IMR-90 (cell line): Measurements from ENCODE around the gene POU2AF1.

ENCODE experiments used
- FOS ChIP-seq: fragments of 150-350 bp; IDR thresholded peaks from 2 replicates; pipeline ENCODE4 v1.6.1; 2016; ENCODE audit warnings: low read depth, low read length
- MAZ ChIP-seq: IDR thresholded peaks from 2 replicates; pipeline ENCODE4 v1.6.1; 2012; ENCODE audit warnings: low read depth, mild to moderate bottlenecking, low read length, improper control_type of control experiment, moderate library complexity, borderline replicate concordance
- MXI1 ChIP-seq: IDR thresholded peaks from 2 replicates; pipeline ENCODE4 v1.6.1; 2012; ENCODE audit warnings: low read depth, mild to moderate bottlenecking, low read length, moderate library complexity, borderline replicate concordance
- NFE2L2 ChIP-seq: fragments of 150-350 bp; IDR thresholded peaks from 2 replicates; pipeline ENCODE4 v1.6.1; 2016; ENCODE audit warnings: low read depth, mild to moderate bottlenecking, low read length
- POLR2A ChIP-seq: IDR thresholded peaks from 2 replicates; pipeline ENCODE4 v1.6.1; 2012; ENCODE audit warnings: mild to moderate bottlenecking, low read depth, low read length
- RAD21 ChIP-seq: IDR thresholded peaks from 2 replicates; pipeline ENCODE4 v1.6.1; 2012; ENCODE audit warnings: low read length, improper control_type of control experiment
- RCOR1 ChIP-seq: IDR thresholded peaks from 2 replicates; pipeline ENCODE4 v1.6.1; 2012; ENCODE audit warnings: mild to moderate bottlenecking, low read length, improper control_type of control experiment; ENCODE audit not compliant: insufficient replicate concordance
- TF ChIP-seq, protein P1 (sequence below): conservative IDR thresholded peaks from 2 replicates; pipeline ENCODE4 v1.5.1; 2012; ENCODE audit warnings: mild to moderate bottlenecking, low read depth, low read length, improper control_type of control experiment
- TF ChIP-seq, protein P2 (sequence below): fragments of 150-350 bp; IDR thresholded peaks from 2 replicates; pipeline ENCODE4 v1.6.1; 2016; ENCODE audit warnings: low read depth, mild to moderate bottlenecking, low read length, moderate library complexity, borderline replicate concordance

DNA sequence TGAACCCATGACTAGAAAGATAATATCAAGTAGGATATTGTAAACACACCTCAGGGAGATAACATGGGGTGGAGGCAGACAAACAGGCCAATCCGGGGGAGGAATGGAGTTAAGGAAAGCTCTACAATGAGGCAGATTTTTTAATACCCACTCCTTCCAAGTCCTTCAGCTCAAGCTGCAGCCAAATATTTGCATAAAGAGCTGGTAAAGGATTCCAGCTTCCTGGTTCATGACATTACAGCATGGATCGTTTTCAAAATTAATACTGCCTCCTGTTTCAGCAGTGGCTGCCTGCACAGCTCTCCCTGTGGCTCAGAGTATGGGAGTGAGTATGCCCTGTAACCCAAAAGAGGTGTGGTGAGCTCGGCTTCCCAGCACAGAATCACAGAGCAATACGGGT lies 75.6 kb downstream of the POU2AF1 start:
- TF ChIP-seq, protein P1, sequence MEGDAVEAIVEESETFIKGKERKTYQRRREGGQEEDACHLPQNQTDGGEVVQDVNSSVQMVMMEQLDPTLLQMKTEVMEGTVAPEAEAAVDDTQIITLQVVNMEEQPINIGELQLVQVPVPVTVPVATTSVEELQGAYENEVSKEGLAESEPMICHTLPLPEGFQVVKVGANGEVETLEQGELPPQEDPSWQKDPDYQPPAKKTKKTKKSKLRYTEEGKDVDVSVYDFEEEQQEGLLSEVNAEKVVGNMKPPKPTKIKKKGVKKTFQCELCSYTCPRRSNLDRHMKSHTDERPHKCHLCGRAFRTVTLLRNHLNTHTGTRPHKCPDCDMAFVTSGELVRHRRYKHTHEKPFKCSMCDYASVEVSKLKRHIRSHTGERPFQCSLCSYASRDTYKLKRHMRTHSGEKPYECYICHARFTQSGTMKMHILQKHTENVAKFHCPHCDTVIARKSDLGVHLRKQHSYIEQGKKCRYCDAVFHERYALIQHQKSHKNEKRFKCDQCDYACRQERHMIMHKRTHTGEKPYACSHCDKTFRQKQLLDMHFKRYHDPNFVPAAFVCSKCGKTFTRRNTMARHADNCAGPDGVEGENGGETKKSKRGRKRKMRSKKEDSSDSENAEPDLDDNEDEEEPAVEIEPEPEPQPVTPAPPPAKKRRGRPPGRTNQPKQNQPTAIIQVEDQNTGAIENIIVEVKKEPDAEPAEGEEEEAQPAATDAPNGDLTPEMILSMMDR: no peak
- TF ChIP-seq NFE2L2 (no peak), POLR2A (no peak), RAD21 (no peak), FOS (no peak), MAZ (no peak), MXI1 (no peak), RCOR1 (no peak)
- TF ChIP-seq, protein P2, sequence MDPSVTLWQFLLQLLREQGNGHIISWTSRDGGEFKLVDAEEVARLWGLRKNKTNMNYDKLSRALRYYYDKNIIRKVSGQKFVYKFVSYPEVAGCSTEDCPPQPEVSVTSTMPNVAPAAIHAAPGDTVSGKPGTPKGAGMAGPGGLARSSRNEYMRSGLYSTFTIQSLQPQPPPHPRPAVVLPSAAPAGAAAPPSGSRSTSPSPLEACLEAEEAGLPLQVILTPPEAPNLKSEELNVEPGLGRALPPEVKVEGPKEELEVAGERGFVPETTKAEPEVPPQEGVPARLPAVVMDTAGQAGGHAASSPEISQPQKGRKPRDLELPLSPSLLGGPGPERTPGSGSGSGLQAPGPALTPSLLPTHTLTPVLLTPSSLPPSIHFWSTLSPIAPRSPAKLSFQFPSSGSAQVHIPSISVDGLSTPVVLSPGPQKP: no peak
